AG10803 (cell line): ENCODE data around the gene ZSWIM6.
"Not testable (repeated sequence)": the region's sequence is repeated elsewhere in the genome, so short reads cannot be mapped to it uniquely, and the experiment has no call there.

Experiments used
- DNase-seq: peaks from one replicate; pipeline ENCODE4 v3.0.0; 2010; ENCODE audit warnings: low read depth
- H3K4me3 ChIP-seq: 2 replicates; pipeline ENCODE4 v1.5.1; 2011; ENCODE audit warnings: mild to moderate bottlenecking, low read length, control low read depth
- TF ChIP-seq, protein P1 (sequence below): conservative IDR thresholded peaks from 2 replicates; pipeline ENCODE4 v1.5.1; 2011; ENCODE audit warnings: mild to moderate bottlenecking, low read length, control low read depth, inconsistent platforms

Gene ZSWIM6

DNA sequence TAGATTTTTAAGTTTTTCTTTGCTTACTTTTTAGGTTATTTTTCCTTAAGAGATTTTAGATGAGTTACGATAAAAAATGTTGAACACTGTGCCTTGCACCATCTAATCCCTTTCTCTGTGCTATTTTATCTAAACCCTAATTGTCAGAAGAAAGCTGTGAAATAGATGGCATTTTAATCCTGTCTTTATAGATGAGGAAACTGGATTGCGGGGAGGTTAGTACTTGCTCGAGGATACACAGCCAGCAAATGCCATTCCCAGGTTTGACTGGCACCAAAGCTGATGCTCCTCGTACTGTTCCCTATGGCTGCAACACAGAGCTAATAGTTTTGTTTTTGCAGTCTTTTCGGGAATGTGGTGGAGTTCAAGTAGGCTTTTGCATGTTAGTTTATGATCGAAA, 82.7 kb downstream of the ZSWIM6 start:
- TF ChIP-seq, protein P1, sequence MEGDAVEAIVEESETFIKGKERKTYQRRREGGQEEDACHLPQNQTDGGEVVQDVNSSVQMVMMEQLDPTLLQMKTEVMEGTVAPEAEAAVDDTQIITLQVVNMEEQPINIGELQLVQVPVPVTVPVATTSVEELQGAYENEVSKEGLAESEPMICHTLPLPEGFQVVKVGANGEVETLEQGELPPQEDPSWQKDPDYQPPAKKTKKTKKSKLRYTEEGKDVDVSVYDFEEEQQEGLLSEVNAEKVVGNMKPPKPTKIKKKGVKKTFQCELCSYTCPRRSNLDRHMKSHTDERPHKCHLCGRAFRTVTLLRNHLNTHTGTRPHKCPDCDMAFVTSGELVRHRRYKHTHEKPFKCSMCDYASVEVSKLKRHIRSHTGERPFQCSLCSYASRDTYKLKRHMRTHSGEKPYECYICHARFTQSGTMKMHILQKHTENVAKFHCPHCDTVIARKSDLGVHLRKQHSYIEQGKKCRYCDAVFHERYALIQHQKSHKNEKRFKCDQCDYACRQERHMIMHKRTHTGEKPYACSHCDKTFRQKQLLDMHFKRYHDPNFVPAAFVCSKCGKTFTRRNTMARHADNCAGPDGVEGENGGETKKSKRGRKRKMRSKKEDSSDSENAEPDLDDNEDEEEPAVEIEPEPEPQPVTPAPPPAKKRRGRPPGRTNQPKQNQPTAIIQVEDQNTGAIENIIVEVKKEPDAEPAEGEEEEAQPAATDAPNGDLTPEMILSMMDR = no peak
- no peak for DNase-seq
- no peak overlapping the region for H3K4me3 ChIP-seq

DNA sequence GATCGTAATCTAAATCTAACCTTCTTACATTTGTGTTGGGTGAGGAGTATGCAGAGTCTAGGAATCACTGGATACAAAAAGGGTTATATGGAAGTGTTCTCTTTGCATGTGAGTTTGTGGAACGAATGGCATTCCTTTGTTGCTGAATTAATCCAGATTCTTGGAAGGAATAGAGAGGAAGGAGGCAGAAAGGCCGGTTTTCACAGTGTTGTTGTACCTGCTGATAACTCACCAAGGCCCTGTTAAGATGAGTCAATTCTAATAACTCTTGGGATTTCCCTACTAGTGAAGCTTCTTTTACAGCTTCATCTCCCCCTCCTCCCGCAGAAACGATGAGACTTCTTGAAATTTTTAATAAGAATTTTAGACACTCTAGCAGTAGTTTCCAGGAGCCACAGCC, 84.0 kb downstream of the ZSWIM6 start:
- TF ChIP-seq, protein P1 = no peak
- H3K4me3 ChIP-seq = no peak overlapping the region
- no peak for DNase-seq

DNA sequence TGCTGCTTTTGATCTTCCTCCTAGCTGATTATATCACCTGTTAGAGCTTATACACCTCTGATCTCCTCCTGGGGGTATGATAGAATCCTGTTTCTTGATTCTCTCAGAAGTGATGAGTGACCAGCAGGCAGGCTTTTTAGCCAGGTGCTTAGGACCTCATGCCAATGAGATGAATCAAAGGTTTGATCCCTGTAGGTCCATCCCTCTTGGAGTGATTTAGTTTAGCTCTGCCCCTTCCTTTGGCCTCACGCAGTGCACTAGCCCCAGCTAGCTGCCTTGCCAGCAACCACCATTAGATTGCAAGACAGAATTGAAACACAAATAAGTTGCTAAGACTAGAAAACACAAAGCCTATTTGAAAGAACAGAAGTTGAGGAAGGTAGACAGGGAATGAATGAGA, 84.4 kb downstream of the ZSWIM6 start:
- H3K4me3 ChIP-seq = no peak overlapping the region
- DNase-seq = no peak
- TF ChIP-seq, protein P1 = no peak

DNA sequence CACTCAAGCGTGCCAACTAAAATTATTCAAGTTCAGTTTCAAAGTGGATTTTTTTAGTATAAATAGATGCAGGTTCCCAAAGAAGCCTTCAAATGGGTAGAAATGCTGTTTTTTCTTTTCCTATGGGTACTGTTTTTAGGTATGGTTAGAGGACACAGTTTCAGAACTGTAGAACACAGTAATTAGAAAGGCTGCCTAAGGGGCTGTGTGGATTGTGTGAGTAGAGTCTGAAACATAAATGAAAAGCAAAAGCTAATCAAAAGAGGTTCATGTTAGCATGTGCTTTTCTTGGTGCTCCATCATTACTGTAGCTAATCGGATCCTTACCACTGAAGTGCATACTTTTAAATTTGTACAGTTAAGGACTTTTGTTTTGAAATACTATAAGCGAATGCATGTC, 85.3 kb downstream of the ZSWIM6 start:
- TF ChIP-seq, protein P1 = no peak
- H3K4me3 ChIP-seq = no peak overlapping the region
- DNase-seq = no peak

DNA sequence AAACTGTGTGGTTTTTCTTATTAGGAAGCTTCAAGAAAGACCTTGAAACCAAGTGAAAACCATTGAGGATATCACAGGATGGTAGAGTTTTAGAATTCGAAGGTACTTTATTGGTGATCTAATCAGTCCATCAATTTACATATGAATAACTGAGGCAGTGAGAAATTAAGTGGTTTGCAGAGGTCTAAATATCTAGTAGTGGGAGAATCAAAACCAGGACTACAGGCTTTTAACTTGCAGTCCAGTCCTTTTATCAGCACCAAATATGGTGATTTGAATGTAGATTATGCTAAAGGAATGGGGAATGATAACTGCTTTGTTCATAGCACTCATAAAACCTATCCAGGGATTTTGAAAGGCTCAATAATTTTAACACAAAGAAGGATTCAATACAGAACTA, 85.8 kb downstream of the ZSWIM6 start:
- TF ChIP-seq, protein P1 = no peak
- DNase-seq = no peak

DNA sequence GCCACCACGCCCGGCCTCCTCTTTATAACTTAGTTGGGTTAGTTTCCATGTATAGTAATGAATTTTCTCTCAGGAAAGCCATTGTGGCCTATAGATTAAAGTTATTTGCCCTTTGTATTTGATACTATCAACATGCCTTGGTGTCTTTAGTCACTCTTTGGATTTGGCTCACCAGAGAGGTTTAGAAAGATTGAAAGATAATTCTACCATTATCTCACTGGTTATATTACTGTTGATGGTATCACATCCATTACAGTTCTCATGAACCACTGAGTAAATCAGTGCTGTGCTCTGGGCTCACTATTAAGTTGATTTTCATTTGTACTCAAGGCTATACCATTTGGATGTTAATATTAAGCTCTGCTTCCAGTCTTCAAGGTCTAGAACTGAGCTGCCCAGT, 87.0 kb downstream of the ZSWIM6 start:
- TF ChIP-seq, protein P1 = no peak
- no peak overlapping the region for H3K4me3 ChIP-seq
- DNase-seq = no peak

More for the DNA sequence above, 85.8 kb downstream of the ZSWIM6 start:
- no peak overlapping the region for H3K4me3 ChIP-seq

DNA sequence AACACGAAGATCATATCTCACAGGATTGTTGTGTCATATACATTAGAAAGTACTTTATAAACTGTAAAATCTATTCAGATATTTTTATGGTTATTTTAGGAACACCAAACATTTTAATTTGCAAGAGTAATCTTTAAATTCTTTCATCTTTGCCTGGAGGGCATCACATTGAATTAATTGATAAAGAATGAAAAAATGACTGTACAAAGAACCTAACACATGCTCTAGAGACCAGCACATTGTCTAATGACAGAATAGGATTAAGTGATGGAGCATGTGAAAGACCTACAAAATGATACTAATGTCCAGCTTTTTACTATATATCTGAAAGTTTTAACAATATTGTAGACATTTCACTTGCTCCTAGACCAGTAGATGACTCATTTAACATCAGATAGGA, 88.0 kb downstream of the ZSWIM6 start:
- TF ChIP-seq, protein P1 = no peak
- no peak for DNase-seq
- no peak overlapping the region for H3K4me3 ChIP-seq

DNA sequence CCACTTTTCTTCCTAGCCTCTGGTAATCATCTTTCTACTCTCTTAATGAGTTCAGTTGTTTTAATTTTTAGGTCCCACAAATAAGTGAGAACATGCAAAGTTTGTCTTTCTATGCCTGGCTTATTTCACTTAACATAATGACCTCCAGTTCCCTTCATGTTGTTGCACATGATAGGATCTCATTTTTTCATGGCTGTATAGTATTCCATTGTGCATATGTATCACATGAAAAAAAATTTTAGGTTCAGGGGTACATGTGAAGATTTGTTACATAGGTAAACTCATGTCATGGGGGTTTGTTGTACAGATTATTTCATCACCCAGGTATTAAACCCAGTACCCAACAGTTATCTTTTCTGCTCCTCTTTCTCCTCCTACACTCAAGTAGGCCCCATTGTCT, 89.2 kb downstream of the ZSWIM6 start:
- not testable (repeated sequence) for DNase-seq

More for the DNA sequence above, 89.2 kb downstream of the ZSWIM6 start:
- not testable (repeated sequence) for H3K4me3 ChIP-seq
